Head of caudate nucleus (tissue), 42 donors: ENCODE data around the gene KLF2.

Source experiments
- DNase-seq, 42 donors: peaks; one replicate each; pipeline versions ENCODE4 v3.0.0 to v3.0.0-alpha.2; 2020 to 2021; ENCODE audit warnings: mixed read lengths in 7 of 42
- intact Hi-C: fragments of 100-400 bp; cut with DNase I; formaldehyde crosslinking; loops from one replicate; pipeline ENCODE4 v1.15.0; 2022

KLF2 gene

DNA sequence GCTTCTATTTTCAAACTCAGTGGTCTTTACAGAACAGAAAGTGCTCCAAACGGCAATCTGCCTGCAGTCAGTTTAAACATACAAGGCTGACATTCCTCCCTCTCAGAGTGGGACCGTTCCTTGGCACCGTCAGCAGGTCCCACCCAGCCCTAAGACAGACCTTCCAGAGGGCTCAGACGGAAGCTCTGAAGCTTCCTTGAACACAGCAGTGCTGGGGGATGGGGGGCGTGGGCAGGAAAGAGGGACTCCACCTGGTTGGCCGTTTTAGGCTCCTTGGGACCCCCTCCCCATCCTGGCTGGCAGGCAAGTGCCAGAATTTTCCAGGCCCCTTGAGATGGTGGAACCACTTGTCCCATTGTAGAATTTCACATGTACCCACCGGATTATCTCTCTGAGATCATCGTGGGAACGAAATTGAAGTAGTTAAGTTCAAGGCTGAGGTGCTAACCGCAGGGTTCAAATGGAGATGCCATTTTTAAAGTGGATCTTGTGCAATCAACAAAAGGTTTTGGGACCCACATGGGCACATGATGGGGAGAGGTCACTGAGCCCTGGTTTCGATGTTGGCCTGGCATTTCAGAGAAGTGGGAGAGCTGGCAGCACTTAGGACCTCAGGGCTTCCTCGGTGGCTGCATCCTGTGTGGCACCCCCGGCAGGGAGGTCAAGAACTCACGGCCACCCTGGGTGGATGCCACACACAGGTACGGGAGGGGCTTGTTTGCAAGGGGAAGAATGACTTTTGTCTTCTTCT lies 46.2 kb downstream of the KLF2 start:
- intact Hi-C loops: no loop called here
- no peak for DNase-seq

DNA sequence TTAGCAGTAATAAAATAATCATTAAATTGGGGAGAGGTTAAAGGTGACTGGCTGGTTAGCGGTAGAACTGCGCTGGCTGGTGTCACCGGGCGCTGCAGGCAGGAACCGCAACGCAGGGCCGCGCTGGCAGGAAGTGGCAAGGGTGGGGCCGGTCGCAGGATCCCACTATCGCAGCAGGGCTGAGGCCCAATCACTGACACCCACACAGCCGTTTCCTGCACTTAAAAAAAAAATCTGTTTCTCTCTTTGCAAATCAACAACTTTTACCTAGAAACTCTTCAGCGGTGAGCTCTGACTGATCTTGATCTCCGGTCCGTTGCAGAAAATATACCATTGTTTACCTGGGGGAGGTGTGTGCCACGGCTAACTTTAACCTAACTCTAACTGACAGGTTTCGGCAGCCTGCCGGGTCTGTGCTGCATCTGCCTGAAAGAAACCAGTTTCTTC lies 46.9 kb downstream of the KLF2 start:
- DNase-seq: peak in 2 of 42 donors; percentile 31 to 34
- intact Hi-C loops: no loop called here

DNA sequence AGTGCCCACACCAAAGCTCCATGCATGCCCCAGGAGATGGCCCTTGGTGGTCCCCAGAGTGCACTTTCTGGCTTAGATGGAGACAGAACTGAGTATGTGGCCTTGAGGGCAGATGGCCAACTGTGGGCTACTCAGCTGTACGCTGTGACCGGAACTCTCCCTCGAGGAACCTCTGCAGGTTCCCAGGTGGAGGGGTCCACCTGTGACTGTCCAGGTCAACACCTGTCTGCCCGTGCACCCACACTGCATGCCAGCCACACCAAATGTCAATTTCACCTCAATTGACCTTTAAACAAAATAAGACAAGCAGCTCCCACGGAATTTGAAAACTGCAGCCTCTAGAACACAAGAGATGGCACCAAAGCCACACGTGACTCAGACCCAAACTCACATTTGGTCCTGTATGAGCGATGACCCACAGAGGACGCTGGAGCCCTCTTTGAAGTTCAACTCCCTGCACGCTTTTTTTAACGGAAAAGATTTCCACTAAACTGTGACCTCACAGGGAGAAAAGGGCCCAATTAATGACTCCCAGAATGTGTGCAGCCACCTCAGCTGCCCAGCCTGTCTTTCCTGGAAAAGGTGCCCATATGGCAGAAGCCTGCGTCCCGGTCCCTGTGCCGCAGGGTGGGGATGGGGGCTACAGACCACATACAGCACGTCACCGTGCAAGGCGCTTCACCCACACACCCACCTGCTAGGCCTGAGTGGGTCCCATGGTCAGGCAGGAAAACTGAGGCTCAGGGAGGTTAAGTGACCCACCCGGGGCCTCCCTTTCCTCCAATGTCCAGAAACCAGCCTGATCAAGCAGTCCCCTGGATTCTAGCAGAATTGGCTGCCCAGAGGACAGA lies 47.7 kb downstream of the KLF2 start:
- no peak for DNase-seq
- intact Hi-C loops: no loop called here

DNA sequence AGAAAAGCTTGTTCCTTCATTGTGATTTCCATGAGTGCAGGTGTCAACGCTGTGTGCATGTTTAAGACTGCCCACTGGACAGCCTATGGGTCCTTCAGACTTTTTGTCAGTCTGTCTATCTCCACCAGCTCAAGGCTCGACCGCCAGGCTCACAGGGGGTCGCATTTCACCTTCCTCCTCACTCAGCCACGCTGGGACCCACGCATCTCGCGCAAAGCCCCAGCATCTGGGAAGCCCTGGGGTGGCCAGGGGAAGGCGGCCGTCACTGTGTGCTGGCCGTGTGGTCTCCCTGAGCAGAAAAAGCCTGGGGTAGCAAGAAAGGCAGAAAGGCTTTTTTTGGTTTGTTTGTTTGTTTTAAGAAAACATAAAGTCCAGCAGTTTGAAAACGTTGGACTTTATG lies 48.5 kb downstream of the KLF2 start:
- intact Hi-C loops: no loop called here
- DNase-seq: no peak

DNA sequence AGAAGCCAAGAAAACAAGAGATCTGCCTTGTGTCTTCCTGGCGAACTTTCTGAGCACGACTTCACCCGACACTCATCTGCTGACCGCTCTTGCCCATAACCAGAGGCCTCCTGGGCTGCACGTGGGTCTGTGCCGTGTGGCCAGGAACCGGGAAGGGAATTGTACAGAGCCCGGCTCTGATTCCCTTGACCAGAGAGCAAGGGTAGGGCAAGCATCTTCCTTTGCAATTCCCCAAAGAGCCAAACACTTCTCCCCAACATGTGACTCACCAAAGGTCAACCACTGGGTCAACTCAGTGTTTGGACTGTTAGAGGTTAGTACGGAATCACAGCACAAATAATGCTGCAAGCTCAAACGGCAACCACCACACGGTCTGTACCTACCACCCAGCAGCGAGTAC lies 48.9 kb downstream of the KLF2 start:
- no peak for DNase-seq
- intact Hi-C loops: no loop called here

DNA sequence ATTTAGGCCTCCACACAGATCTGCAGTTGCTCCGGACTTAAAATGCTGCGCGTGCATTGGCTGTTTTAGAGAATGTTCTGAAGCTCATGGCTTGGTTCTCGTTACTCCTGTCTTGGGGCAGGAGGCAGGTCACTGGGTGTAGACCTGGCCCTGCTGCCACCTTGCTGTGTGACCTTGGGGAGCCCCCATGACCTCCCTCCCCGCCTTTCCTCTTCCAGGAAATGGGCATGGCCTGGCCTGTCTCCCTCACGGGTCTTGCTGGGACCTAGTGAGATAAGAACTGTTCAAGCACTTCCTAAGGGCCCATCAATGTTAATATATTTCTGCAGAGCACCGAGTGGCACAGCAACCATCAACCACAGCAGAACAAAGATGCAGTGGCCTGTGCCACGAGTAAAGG lies 49.4 kb downstream of the KLF2 start:
- intact Hi-C loops: no loop called here
- no peak for DNase-seq

DNA sequence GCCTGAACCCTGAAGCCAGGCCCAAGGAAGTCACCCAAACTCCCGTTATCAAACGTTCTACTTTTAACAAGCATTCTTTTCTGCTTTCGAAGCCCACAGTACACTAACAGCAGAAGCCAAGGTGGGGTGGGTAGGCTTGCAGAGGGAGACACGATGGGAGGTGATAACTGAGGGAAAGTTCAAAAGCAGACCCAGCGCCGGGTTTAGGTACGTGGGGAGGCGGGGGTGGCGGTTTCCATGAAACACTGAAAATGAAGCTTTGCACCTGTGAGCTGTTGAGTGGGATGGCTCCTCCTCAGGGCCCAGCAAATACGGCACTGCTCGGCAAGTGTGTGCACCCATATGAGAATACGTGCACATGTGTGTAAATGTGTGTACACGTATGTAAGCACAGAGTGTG lies 49.8 kb downstream of the KLF2 start:
- intact Hi-C loops: no loop called here
- no peak for DNase-seq

DNA sequence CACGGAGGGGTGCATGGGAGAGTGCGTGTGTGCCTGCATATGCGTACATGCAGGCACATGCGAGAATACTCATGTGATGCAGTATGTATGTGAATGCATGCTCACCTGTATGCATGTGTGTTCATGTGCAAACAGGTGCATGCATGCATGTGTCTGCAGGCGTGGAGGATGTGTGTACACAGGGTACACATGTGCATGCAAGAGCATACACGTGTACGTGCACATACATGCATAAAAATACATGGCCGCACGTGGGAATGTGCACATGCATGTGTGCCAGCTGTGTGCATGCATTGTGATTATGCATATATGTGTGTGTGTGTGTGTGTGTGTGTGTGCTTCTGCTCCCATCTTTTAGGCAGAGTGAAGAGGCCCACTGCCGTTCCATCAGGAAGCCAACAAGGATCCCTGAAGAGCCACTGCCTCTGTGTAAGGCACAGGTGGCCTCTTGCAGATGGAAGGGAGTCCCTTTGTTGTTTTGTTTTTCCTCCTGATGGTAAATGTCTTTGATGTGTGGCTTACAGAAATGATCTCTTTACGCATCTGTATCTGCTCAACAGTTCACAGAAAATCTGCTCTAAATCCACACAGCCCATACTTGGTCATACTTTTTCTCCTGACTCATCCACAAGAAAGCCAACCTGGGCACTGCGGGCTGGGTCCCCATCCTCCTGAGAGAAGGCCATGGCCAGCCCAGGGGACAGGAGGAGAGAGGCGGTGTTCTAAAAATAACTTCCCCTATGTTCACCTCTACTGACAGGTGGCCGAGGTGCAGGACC lies 50.7 kb downstream of the KLF2 start:
- no peak for DNase-seq
- intact Hi-C loops: no loop called here

DNA sequence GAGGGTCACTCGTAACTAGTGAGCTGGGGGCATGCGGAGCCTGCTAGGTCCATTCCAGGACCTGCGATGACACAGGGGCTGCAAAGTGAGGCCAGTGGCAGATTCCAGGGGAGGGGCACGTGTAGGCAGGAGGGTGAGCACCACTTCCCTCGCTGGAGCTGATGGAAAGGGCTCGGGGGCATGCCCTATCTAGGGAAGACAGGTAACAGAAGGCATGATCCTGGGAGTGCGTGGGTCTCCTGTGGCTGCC lies 51.2 kb downstream of the KLF2 start:
- no peak for DNase-seq
- intact Hi-C loops: no loop called here

DNA sequence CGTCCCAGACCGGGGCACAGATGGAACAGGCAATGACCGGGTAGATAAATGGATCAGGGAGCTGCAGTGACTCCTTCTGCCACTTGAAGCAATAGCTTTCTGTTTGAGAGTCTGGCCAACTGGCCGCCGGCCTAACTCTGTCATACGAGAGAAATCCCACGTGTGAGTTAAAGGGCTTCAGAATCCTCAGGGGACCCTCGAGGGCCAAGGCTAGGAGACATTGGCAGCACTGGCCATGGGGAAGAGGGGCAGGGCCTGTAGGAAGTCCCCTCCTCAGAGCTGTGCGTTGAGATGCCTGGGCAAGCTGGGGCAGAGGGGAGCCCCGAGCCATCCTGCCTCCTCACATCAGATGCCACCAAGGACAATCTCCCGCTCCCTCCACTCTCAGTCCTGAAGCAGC lies 51.6 kb downstream of the KLF2 start:
- no peak for DNase-seq
- intact Hi-C loops: no loop called here

DNA sequence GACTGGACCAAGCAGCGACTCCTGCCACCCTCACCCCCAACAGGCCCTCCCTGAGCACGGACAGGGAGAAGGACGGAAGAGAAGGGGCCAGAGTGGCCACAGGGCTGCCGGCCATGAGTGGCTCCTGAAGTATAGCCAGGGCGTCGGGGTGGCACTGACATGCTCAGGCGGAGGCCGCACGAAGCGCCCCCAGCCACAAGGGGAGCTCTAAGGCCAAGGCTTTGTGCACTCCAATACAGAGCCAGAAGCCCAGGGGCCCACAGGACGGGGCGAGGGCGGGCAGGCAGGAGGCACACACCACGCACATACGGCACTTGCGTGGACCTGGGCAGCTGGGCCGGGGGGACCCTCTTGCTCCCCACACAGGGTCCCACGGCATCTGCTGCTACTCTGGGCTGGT lies 52.0 kb downstream of the KLF2 start:
- no peak for DNase-seq
- intact Hi-C loops: no loop called here

DNA sequence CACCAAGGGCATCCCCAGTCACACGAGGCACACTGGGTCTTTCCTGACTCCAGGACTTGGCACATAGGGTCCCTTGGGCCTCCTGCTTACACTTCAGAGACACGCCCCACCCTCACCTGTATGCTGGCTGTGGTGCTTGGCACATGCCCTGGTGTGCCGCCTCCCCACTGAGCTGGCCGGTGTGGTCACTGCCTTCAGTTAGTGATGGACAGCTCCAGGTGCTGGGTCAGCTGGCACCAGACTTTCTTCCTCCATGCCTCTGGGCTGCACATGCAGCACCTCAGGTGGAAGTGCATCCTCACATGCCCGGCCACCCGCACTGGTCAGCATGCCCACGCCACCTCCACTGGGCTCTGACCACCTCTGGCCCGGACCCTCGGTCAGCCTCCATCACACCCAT lies 52.9 kb downstream of the KLF2 start:
- intact Hi-C loops: no loop called here
- no peak for DNase-seq
